Stimulated activated CD8-positive, alpha-beta memory T cell treated with anti-CD3 and anti-CD28 coated beads, Interleukin-7, amount 100 ng/mL, for 48 hours (primary cell): ENCODE data around the gene WNT4.
A peak's percentile ranks its signal among the peaks of the same experiment; 100 is the strongest.

Experiments used
- DNase-seq, 2 donors: peaks; one replicate each; pipeline ENCODE4 v3.0.0-alpha.2; 2020; ENCODE audit warnings: low read depth in 1 of 2; ENCODE audit errors: extremely low read depth in 1 of 2

Gene WNT4

GRCh38 chr1:22132517-22133235 is 10.2 kb downstream of the WNT4 start:
- DNase-seq = no peak

- DNase-seq = peak in 1 of 2 donors; percentile 33
Observed at GRCh38 chr1:22131875-22132486, 10.9 kb downstream of the WNT4 start.

GRCh38 chr1:22131062-22131461 is 11.8 kb downstream of the WNT4 start:
- no peak for DNase-seq

- no peak for DNase-seq
Observed at GRCh38 chr1:22129501-22130117, 13.3 kb downstream of the WNT4 start.

- DNase-seq = no peak
Observed at GRCh38 chr1:22128392-22128791, 14.5 kb downstream of the WNT4 start.

GRCh38 chr1:22127731-22128130 is 15.2 kb downstream of the WNT4 start:
- DNase-seq = no peak

- no peak for DNase-seq
Observed at GRCh38 chr1:22127248-22127647, 15.6 kb downstream of the WNT4 start.

- no peak for DNase-seq
Observed at GRCh38 chr1:22126531-22126930, 16.4 kb downstream of the WNT4 start.

GRCh38 chr1:22124592-22125229 is 18.2 kb downstream of the WNT4 start:
- no peak for DNase-seq

- DNase-seq = no peak
Observed at GRCh38 chr1:22123901-22124404, 18.9 kb downstream of the WNT4 start.

GRCh38 chr1:22123071-22123390 is 19.9 kb downstream of the WNT4 start:
- DNase-seq = no peak

GRCh38 chr1:22122273-22123070 is 20.4 kb downstream of the WNT4 start:
- no peak for DNase-seq

GRCh38 chr1:22121421-22121911 is 21.4 kb downstream of the WNT4 start:
- no peak for DNase-seq

GRCh38 chr1:22120469-22120790 is 22.5 kb downstream of the WNT4 start:
- DNase-seq = no peak

- no peak for DNase-seq
Observed at GRCh38 chr1:22119626-22120468, 23.1 kb downstream of the WNT4 start.

GRCh38 chr1:22118291-22118992 is 24.5 kb downstream of the WNT4 start:
- no peak for DNase-seq

- DNase-seq = no peak
Observed at GRCh38 chr1:22117851-22118250, 25.0 kb downstream of the WNT4 start.

- DNase-seq = no peak
Observed at GRCh38 chr1:22117238-22117637, 25.7 kb downstream of the WNT4 start.

- DNase-seq = no peak
Observed at GRCh38 chr1:22115286-22115685, 27.6 kb downstream of the WNT4 start.
